B cell (primary cell): ENCODE data around the gene ARPP21. TPM values are rescaled to one million over a fixed set of nuclear protein-coding genes. Genes with fewer than 3 reads are reported as not detected.

Experiments
- ATAC-seq: fragments of 200-7000 bp; cut with Tn5 transposase; one replicate; pipeline ENCODE4 v1.10.0; 2021; ENCODE audit warnings: low read depth, mild to moderate bottlenecking, moderate number of reproducible peaks, moderate library complexity
- CTCF ChIA-PET: fragments of 350-600 bp; sonication (Branson Sonifier 250); formaldehyde crosslinking; loops from one replicate; lab custom pipeline; 2021; ENCODE audit warnings: antibody characterized with exemption, inconsistent platforms; lab: Charles Lee
- POLR2A ChIA-PET: fragments of 350-600 bp; sonication (Branson Sonifier 250); formaldehyde crosslinking; loops from one replicate; lab custom pipeline; 2021; ENCODE audit warnings: antibody characterized with exemption; lab: Charles Lee
- DNase-seq: peaks from one replicate; pipeline ENCODE4 v3.0.0; 2013
- H2AFZ ChIP-seq: 2 replicates; pipeline ENCODE4 v1.6.1; 2012; ENCODE audit warnings: mild to moderate bottlenecking, low read depth, low read length; ENCODE audit not compliant: insufficient read depth, poor library complexity, severe bottlenecking
- H3K27ac ChIP-seq, 2 donors: 1 replicate in 1 of 2; 2 replicates in 1 of 2; pipeline ENCODE4 v1.5.1; 2012 to 2013; ENCODE audit warnings: low read length in 2 of 2, mild to moderate bottlenecking in 2 of 2, moderate library complexity in 1 of 2
- H3K27me3 ChIP-seq, 4 experiments: fragments of 200-600 bp in 1 of 4; sonication (generic) in 1 of 4; replicated peaks in 1 of 4; 1 replicate in 2 of 4; 2 replicates in 2 of 4; pipeline versions ENCODE4 v1.6.1 to v1.7.0; 2013 to 2016; ENCODE audit warnings: low read length in 3 of 4, mild to moderate bottlenecking in 2 of 4, mixed read lengths in 1 of 4, moderate library complexity in 1 of 4; ENCODE audit not compliant: insufficient read depth in 4 of 4, control insufficient read depth in 3 of 4; ENCODE audit errors: control extremely low read depth in 1 of 4
- H3K36me3 ChIP-seq, 2 experiments: replicated peaks in 1 of 2; 1 replicate in 1 of 2; 2 replicates in 1 of 2; pipeline versions ENCODE4 v1.6.1 to v1.7.1; 2013; ENCODE audit warnings: low read length in 1 of 2; ENCODE audit not compliant: insufficient read depth in 2 of 2, control insufficient read depth in 1 of 2; ENCODE audit errors: control extremely low read depth in 1 of 2, extremely low read depth in 1 of 2
- H3K4me1 ChIP-seq, 2 donors: fragments of 200-600 bp in 1 of 2; sonication (generic) in 1 of 2; 1 replicate in 1 of 2; 2 replicates in 1 of 2; pipeline versions ENCODE4 v1.5.1 to v1.6.1; 2013 to 2017; ENCODE audit warnings: low read length in 2 of 2; ENCODE audit not compliant: control insufficient read depth in 2 of 2, insufficient read depth in 2 of 2
- H3K4me2 ChIP-seq: replicated peaks from 2 replicates; pipeline ENCODE3; 2012; ENCODE audit warnings: mild to moderate bottlenecking, low read depth, low read length; ENCODE audit not compliant: poor library complexity, severe bottlenecking
- H3K4me3 ChIP-seq, 5 experiments: fragments of 200-600 bp in 1 of 5; sonication (generic) in 1 of 5; 1 replicate in 3 of 5; 2 replicates in 2 of 5; pipeline versions ENCODE4 v1.5.1 to v1.7.0; 2011 to 2016; ENCODE audit warnings: low read length in 4 of 5, mild to moderate bottlenecking in 4 of 5, low read depth in 2 of 5, control low read depth in 1 of 5, moderate library complexity in 1 of 5; ENCODE audit not compliant: insufficient read depth in 1 of 5; ENCODE audit errors: control extremely low read depth in 1 of 5, extremely low read depth in 1 of 5
- H3K79me2 ChIP-seq: fragments of 200-600 bp; sonication (generic); one replicate; pipeline ENCODE4 v1.6.0; 2016; ENCODE audit warnings: low read length; ENCODE audit not compliant: control insufficient read depth, insufficient read depth
- H3K9ac ChIP-seq: fragments of 200-600 bp; sonication (generic); 2 replicates; pipeline ENCODE4 v1.6.1; 2017; ENCODE audit warnings: mild to moderate bottlenecking, low read length, moderate library complexity
- H3K9me3 ChIP-seq, 3 donors: one replicate each; pipeline versions ENCODE4 v1.6.1 to v1.7.1; 2013; ENCODE audit warnings: low read length in 2 of 3; ENCODE audit not compliant: control insufficient read depth in 2 of 3, insufficient read depth in 1 of 3; ENCODE audit errors: control extremely low read depth in 1 of 3
- H4K20me1 ChIP-seq: 2 replicates; pipeline ENCODE4 v1.6.0; 2012; ENCODE audit warnings: mild to moderate bottlenecking, low read length; ENCODE audit not compliant: insufficient read depth, control insufficient read depth, poor library complexity, severe bottlenecking
- H3K27ac Mint-ChIP-seq: one replicate; pipeline ENCODE4 v1.8.0; 2021; ENCODE audit warnings: mixed read lengths
- H3K27me3 Mint-ChIP-seq: one replicate; pipeline ENCODE4 v1.8.0; 2021; ENCODE audit warnings: mixed read lengths
- H3K4me1 Mint-ChIP-seq: one replicate; pipeline ENCODE4 v1.8.0; 2021; ENCODE audit warnings: mixed read lengths
- H3K4me3 Mint-ChIP-seq: one replicate; pipeline ENCODE4 v1.8.0; 2021; ENCODE audit warnings: mixed read lengths
- H3K9me3 Mint-ChIP-seq: one replicate; pipeline ENCODE4 v1.8.0; 2022; ENCODE audit warnings: mixed read lengths; ENCODE audit not compliant: insufficient read depth
- CTCF ChIP-seq: fragments of 200-600 bp; IDR thresholded peaks from one replicate; pipeline ENCODE4 v1.8.0; 2022; ENCODE audit warnings: antibody characterized with exemption, mild to moderate bottlenecking
- EZH2 ChIP-seq: IDR thresholded peaks from 2 replicates; pipeline ENCODE4 v1.6.1; 2012; ENCODE audit warnings: borderline replicate concordance, low read depth, mild to moderate bottlenecking, moderate library complexity, low read length; ENCODE audit not compliant: insufficient read depth, poor library complexity, severe bottlenecking
- WGBS: methylation state at CpG from one replicate; pipeline ENCODE4 v1.1.5; 2013; ENCODE audit warnings: missing lambda C conversion rate; ENCODE audit not compliant: insufficient coverage; 5-methylcytosine and 5-hydroxymethylcytosine counted together
- intact Hi-C: fragments of 100-400 bp; cut with micrococcal nuclease; formaldehyde crosslinking; loops from one replicate; pipeline ENCODE4 v1.10.0; 2022
- polyA plus RNA-seq: library from polyadenylated mRNA; depleted of rRNA; stranded (reverse); fragments of >200 nt; gene quantifications from 2 replicates; pipeline ENCODE4 v1.2.3, GENCODE V29; 2012
- total RNA-seq, 2 donors: library from RNA; stranded (reverse); fragments of 120-200 nt in 1 of 2; gene quantifications; 1 replicate in 1 of 2; 2 replicates in 1 of 2; pipeline versions ENCODE4 v1.2.3 to v1.2.4, GENCODE V29; 2013 to 2022

ARPP21 gene
- total and polyA plus RNA-seq, 2 donors (not counting 1 experiment from before 2014, with no cell fraction given), result 0.10 TPM; not detected in 1

- H3K4me3 ChIP-seq, result no peak overlapping the region
- Mint-ChIP-seq H3K9me3 (no peaks in the 10 kb centered on the region), H3K4me1 (peaks cover 19% of the 10 kb centered on the region), H3K27me3 (no peaks in the 10 kb centered on the region), H3K4me3 (no peak overlapping the region), H3K27ac (no peak overlapping the region)
- no peak overlapping the region for H2AFZ ChIP-seq
- intact Hi-C loops, result no loop called here
- no peak overlapping the region for H3K27ac ChIP-seq
- POLR2A ChIA-PET, result no interaction called here
- CTCF ChIA-PET, result no interaction called here
- no peaks in the 10 kb centered on the region for H4K20me1 ChIP-seq
- H3K27me3 ChIP-seq, result no peaks in the 10 kb centered on the region
- H3K79me2 ChIP-seq, result no peaks in the 10 kb centered on the region
- H3K9me3 ChIP-seq, result peaks cover 0 to 3% (median 0%) of the 10 kb centered on the region in 3 donors
- H3K4me2 ChIP-seq, result no peak overlapping the region
- ATAC-seq (no peak), DNase-seq (no peak)
- WGBS, result no CpG with 5 or more reads among the region's 4 CpGs
- H3K36me3 ChIP-seq, result no peaks in the 10 kb centered on the region
- TF ChIP-seq EZH2 (no peak), CTCF (no peak)
- no peak overlapping the region for H3K9ac ChIP-seq
- H3K4me1 ChIP-seq, result peaks cover 0 to 12% of the 10 kb centered on the region in 2 donors
Observed at GRCh38 chr3:35737527-35737926, 98.2 kb downstream of the ARPP21 start.

GRCh38 chr3:35737934-35738706 is 98.8 kb downstream of the ARPP21 start:
- POLR2A ChIA-PET, result no interaction called here
- Histone ChIP-seq H3K4me1 (peaks cover 0 to 12% of the 10 kb centered on the region in 2 donors), H3K27me3 (no peaks in the 10 kb centered on the region), H4K20me1 (no peaks in the 10 kb centered on the region), H3K27ac (no peak overlapping the region), H2AFZ (no peak overlapping the region), H3K9me3 (peaks cover 0 to 3% (median 0%) of the 10 kb centered on the region in 3 donors), H3K79me2 (no peaks in the 10 kb centered on the region), H3K36me3 (no peaks in the 10 kb centered on the region), H3K4me2 (no peak overlapping the region), H3K9ac (no peak overlapping the region), H3K4me3 (no peak overlapping the region)
- no peak for ATAC-seq
- no peak overlapping the region for H3K27ac Mint-ChIP-seq
- intact Hi-C loops, result no loop called here
- no peak for TF ChIP-seq EZH2
- TF ChIP-seq CTCF, result no peak
- CTCF ChIA-PET, result no interaction called here
- H3K27me3 Mint-ChIP-seq, result no peaks in the 10 kb centered on the region
- no CpG with 5 or more reads among the region's 4 CpGs for WGBS
- peaks cover 19% of the 10 kb centered on the region for H3K4me1 Mint-ChIP-seq
- H3K4me3 Mint-ChIP-seq, result no peak overlapping the region
- no peak for DNase-seq
- H3K9me3 Mint-ChIP-seq, result no peaks in the 10 kb centered on the region
